Bronchial epithelial cell (primary cell): ENCODE results near the gene PRSS8. TPM values are rescaled to one million over a fixed set of nuclear protein-coding genes. Genes with fewer than 3 reads are reported as not detected.
"Not testable (repeated sequence)": the region's sequence is repeated elsewhere in the genome, so short reads cannot be mapped to it uniquely, and the experiment has no call there.

Experiments
- DNase-seq: peaks from one replicate; pipeline ENCODE4 v3.0.0-alpha.2; 2010; ENCODE audit warnings: low read depth
- FAIRE-seq: peaks from 2 replicates; lab custom pipeline; 2011; peaks lifted over from hg19 to GRCh38; lab: Jason Lieb, UNC
- H3K27me3 ChIP-seq: 2 replicates; pipeline ENCODE4 v1.5.1; 2011; ENCODE audit warnings: low read length; ENCODE audit not compliant: control insufficient read depth, insufficient read depth
- H3K36me3 ChIP-seq: 2 replicates; pipeline ENCODE4 v1.5.1; 2011; ENCODE audit warnings: low read length; ENCODE audit not compliant: control insufficient read depth, insufficient read depth
- H3K4me3 ChIP-seq: 2 replicates; pipeline ENCODE4 v1.5.1; 2011; ENCODE audit warnings: mild to moderate bottlenecking, low read depth, low read length, control low read depth
- total RNA-seq: library from RNA; depleted of rRNA; stranded (reverse); fragments of >200 nt; gene quantifications from 2 replicates; pipeline ENCODE4 v1.2.1, GENCODE V29; 2014
- TF ChIP-seq, protein P1 (sequence below): IDR thresholded peaks from 2 replicates; pipeline ENCODE4 v1.5.1; 2011; ENCODE audit warnings: mild to moderate bottlenecking, moderate library complexity, low read length, control low read depth, inconsistent platforms; ENCODE audit not compliant: insufficient read depth, severe bottlenecking

The PRSS8 gene
- total RNA-seq, 1 donor from 2014 or later = 15.0 TPM

DNA sequence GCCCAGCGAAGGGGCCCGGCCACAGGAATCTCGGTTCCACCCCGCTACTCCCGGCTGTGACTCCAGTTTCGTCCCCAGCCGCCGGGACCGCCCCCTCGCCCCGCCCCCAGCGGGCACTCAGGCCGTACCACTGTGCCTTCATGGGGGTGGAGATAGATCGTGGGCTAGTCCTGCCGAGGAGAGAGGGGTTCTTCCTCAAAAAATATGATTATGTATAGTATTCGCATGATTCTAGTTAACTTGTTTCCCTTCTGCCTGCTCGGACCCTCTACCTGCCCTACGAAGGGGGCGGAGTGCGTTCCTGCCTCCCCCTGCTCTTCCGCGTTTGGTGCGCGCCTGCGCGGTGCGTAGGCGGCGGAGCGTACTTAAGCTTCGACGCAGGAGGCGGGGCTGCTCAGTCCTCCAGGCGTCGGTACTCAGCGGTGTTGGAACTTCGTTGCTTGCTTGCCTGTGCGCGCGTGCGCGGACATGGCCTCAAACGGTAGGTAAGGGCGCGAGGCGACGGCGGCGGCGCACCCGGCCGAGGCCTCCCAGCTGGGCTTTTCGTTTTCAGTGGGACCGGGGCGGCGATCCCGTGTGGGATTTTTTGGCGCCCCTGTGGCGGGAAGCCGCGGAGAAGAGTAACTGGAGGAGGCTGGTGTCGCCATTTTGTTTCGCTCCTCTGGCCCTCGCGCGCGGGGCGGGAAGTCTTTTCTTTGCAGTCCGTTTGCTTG is 44.4 kb upstream of the PRSS8 start, which contains the start of gene FUS:
Gene FUS (plus strand): TSS at position 393 of the 713 bp plus-strand sequence. CDS start 76 bp downstream, at position 469.
- no peak for FAIRE-seq
- peaks cover 19% of the 10 kb centered on the region for H3K36me3 ChIP-seq
- DNase-seq = peak; percentile 51
- H3K4me3 ChIP-seq = peak within 1 kb of the TSS; percentile 96
- no peaks in the 10 kb centered on the region for H3K27me3 ChIP-seq
- TF ChIP-seq, protein P1, sequence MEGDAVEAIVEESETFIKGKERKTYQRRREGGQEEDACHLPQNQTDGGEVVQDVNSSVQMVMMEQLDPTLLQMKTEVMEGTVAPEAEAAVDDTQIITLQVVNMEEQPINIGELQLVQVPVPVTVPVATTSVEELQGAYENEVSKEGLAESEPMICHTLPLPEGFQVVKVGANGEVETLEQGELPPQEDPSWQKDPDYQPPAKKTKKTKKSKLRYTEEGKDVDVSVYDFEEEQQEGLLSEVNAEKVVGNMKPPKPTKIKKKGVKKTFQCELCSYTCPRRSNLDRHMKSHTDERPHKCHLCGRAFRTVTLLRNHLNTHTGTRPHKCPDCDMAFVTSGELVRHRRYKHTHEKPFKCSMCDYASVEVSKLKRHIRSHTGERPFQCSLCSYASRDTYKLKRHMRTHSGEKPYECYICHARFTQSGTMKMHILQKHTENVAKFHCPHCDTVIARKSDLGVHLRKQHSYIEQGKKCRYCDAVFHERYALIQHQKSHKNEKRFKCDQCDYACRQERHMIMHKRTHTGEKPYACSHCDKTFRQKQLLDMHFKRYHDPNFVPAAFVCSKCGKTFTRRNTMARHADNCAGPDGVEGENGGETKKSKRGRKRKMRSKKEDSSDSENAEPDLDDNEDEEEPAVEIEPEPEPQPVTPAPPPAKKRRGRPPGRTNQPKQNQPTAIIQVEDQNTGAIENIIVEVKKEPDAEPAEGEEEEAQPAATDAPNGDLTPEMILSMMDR = no peak

DNA sequence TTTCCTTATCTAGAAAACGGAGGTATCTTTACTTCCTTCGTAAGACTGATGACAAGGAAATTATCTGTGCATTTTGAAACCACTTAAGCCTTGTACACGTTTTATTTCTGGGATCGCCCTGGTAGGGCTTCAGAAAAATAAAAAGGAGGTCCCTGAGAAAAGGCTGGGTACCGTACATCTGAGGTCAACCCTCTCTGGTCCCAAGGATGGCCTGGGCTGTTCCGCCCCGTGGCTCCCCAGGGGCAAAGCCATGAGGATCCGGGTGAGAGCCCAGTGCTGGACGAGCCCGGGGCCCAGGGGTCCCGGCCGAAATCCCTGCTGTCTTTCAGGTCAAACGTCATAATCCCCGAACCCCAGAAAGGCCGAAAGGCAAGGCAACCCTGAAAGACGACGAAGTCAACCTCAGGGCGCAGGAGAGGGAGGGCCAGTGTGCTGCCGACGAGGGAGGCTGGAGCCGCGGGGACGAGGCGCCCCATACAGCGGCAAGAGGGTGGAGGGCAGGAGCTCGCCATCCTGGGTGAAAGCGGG is 43.8 kb upstream of the PRSS8 start:
- Histone ChIP-seq H3K4me3 (peak overlapping the region; percentile 96), H3K27me3 (no peaks in the 10 kb centered on the region), H3K36me3 (peaks cover 17% of the 10 kb centered on the region)
- TF ChIP-seq, protein P1 = no peak
- FAIRE-seq (no peak), DNase-seq (no peak)

DNA sequence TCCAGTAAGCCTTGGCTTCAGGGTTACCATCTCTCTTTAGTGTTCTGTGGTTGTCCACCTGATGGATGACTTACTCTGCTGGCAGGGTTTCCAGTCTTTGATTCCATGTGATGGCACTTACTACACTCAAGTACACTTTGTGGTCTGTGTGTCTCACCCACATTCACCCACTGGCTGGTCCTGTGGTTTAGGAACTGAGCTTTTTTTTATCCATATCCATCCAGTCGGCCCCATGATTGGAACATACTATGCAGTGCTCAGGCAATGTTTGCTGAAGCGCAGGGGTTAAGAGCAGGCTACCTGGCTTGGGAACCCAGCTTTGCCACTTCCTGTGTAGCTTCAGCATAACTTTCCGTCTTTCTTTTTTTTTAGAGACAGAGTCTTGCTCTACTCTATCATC is 41.6 kb upstream of the PRSS8 start:
- no peak for FAIRE-seq
- TF ChIP-seq, protein P1 = no peak
- Histone ChIP-seq H3K36me3 (no peaks in the 10 kb centered on the region), H3K4me3 (no peak overlapping the region), H3K27me3 (no peaks in the 10 kb centered on the region)
- peak; percentile 64 for DNase-seq

DNA sequence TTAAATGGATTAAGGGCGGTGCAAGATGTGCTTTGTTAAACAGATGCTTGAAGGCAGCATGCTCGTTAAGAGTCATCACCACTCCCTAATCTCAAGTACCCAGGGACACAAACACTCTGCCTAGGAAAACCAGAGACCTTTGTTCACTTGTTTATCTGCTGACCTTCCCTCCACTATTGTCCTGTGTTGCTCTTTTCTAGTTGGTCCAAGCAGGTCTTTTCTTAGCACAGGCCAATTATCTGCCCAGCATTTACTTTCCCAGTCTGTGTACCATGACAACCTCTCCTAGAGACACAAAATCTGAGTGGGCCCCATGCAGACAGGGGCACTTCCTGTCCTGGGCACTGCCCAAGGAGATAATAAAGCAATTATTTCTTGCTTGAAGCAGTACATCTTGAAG is 34.5 kb upstream of the PRSS8 start:
- not testable (repeated sequence) for DNase-seq, H3K27me3 ChIP-seq, H3K36me3 ChIP-seq, FAIRE-seq, H3K4me3 ChIP-seq

DNA sequence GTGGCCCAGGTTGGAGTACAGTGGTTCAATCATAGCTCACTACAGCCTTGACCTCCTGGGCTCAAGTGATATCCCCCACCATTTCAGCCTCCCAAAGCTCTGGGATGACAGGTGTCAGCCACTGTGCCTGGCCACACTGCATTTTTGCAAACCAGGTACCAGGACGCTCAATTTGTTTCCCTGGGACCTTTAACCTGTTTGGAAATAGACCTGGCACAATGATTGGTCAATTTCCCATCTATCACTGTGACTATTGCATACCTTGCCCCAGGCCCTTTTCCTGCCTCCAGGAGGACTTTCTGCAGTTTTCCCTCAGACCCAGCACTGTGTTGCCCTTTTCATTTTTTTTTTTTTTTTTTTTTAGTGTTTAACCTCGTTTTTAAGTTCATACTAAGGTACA is 33.3 kb upstream of the PRSS8 start:
- DNase-seq (no peak), FAIRE-seq (no peak)
- no peaks in the 10 kb centered on the region for H3K36me3 ChIP-seq
- H3K27me3 ChIP-seq = no peaks in the 10 kb centered on the region
- TF ChIP-seq, protein P1 = no peak
- no peak overlapping the region for H3K4me3 ChIP-seq

DNA sequence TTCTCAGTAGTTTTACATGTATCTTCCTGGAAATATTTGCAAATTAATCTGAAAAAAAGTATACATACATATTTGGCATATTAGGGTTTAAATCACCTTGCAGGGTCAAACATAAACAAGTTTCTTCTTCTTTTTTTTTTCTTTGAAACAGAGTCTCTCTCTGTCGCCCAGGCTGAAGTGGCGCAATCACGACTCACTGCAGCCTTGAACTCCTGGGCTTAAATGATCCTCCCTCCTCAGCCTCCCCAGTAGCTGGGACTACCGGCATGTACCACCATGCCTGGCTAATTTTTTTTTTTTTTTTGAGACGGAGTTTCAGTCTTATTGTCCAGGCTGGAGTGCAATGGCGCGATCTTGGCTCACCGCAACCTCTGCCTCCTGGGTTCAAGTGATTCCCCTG is 31.8 kb upstream of the PRSS8 start:
- Histone ChIP-seq H3K27me3 (no peaks in the 10 kb centered on the region), H3K36me3 (no peaks in the 10 kb centered on the region), H3K4me3 (no peak overlapping the region)
- TF ChIP-seq, protein P1 = no peak
- FAIRE-seq (no peak), DNase-seq (no peak)
